DND-41 (cell line): Measurements from ENCODE around the gene RNF130.

Source experiments
- ATAC-seq: fragments of 200-7000 bp; cut with Tn5 transposase; 3 replicates; pipeline ENCODE4 v1.9.1; 2021; ENCODE audit warnings: low read depth; ENCODE audit not compliant: insufficient read depth
- DNase-seq: peaks from one replicate; pipeline ENCODE4 v3.0.0-alpha.2; 2020
- H2AFZ ChIP-seq: 2 replicates; pipeline ENCODE4 v1.6.0; 2012; ENCODE audit warnings: low read depth, low read length
- H3K27ac ChIP-seq: 2 replicates; pipeline ENCODE4 v1.5.1; 2012; ENCODE audit warnings: low read length, inconsistent platforms
- H3K27me3 ChIP-seq: fragments of 200-600 bp; sonication (generic); 2 replicates; pipeline ENCODE4 v1.6.0; 2012; ENCODE audit warnings: low read length, mild to moderate bottlenecking, inconsistent platforms; ENCODE audit not compliant: insufficient read depth, poor library complexity
- H3K36me3 ChIP-seq: 2 replicates; pipeline ENCODE4 v1.5.1; 2012; ENCODE audit warnings: low read length, inconsistent platforms; ENCODE audit not compliant: insufficient read depth
- H3K4me1 ChIP-seq: 2 replicates; pipeline ENCODE4 v1.5.1; 2012; ENCODE audit warnings: mild to moderate bottlenecking, low read length; ENCODE audit not compliant: insufficient read depth
- H3K4me2 ChIP-seq: 2 replicates; pipeline ENCODE4 v1.6.0; 2012; ENCODE audit warnings: mild to moderate bottlenecking, moderate library complexity, low read length, inconsistent platforms; ENCODE audit not compliant: insufficient read depth
- H3K4me3 ChIP-seq, 2 experiments: fragments of 200-600 bp in 1 of 2; shearing (Covaris generic) in 1 of 2; 2 replicates each; pipeline ENCODE4 v1.5.1; 2012 to 2016; ENCODE audit warnings: inconsistent platforms in 2 of 2, low read length in 2 of 2, mild to moderate bottlenecking in 2 of 2, low read depth in 1 of 2, moderate library complexity in 1 of 2
- H3K79me2 ChIP-seq: 2 replicates; pipeline ENCODE4 v1.6.0; 2012; ENCODE audit warnings: low read length, inconsistent platforms; ENCODE audit not compliant: insufficient read depth
- H3K9ac ChIP-seq: 2 replicates; pipeline ENCODE4 v1.6.0; 2012; ENCODE audit warnings: low read depth, mild to moderate bottlenecking, inconsistent platforms, low read length, moderate library complexity
- H3K9me3 ChIP-seq: 2 replicates; pipeline ENCODE4 v1.5.1; 2012; ENCODE audit warnings: low read length, moderate library complexity, mild to moderate bottlenecking, inconsistent platforms; ENCODE audit not compliant: insufficient read depth, severe bottlenecking
- H4K20me1 ChIP-seq: 2 replicates; pipeline ENCODE4 v1.6.0; 2012; ENCODE audit warnings: low read length; ENCODE audit not compliant: insufficient read depth
- CTCF ChIP-seq: IDR thresholded peaks from 2 replicates; pipeline ENCODE4 v1.5.1; 2012; ENCODE audit warnings: borderline replicate concordance, low read length, moderate library complexity, mild to moderate bottlenecking; ENCODE audit not compliant: poor library complexity, severe bottlenecking; ENCODE audit errors: extremely low read depth
- EZH2 ChIP-seq: IDR thresholded peaks from 3 replicates; pipeline ENCODE4 v1.6.1; 2012; ENCODE audit warnings: borderline replicate concordance, low read depth, mild to moderate bottlenecking, moderate library complexity, low read length, inconsistent platforms; ENCODE audit not compliant: severe bottlenecking

Gene RNF130

DNA sequence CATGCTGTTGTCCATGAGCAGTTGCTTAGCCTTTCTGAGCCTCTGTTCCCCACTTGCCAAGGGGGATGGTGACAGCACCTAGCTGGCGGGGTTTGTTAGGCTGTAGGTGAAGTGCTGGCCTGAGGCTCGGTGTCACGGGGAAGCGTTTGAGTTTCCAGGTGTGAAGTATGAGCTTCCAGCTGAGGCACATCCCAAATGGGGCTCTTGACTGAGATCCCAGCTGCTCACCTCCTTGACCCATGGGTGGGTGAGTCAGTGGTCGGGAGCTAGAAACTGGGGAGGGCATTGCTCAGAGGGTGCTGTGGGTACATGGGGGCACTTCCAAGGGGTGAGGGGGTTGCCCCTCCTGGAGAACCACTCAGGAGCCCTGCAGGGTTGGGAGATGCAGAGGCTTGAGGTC, 26.4 kb upstream of the RNF130 start:
- Histone ChIP-seq H3K36me3 (no peaks in the 10 kb centered on the region), H2AFZ (no peak overlapping the region), H3K9ac (no peak overlapping the region), H3K27me3 (no peaks in the 10 kb centered on the region), H3K4me2 (no peak overlapping the region), H3K9me3 (no peaks in the 10 kb centered on the region), H3K4me3 (no peak overlapping the region), H4K20me1 (no peaks in the 10 kb centered on the region), H3K27ac (no peak overlapping the region), H3K4me1 (no peaks in the 10 kb centered on the region), H3K79me2 (no peaks in the 10 kb centered on the region)
- DNase-seq (no peak), ATAC-seq (no peak)
- TF ChIP-seq CTCF (no peak), EZH2 (no peak)

- Histone ChIP-seq H3K4me3 (no peak overlapping the region), H3K79me2 (no peaks in the 10 kb centered on the region), H2AFZ (no peak overlapping the region), H3K4me2 (no peak overlapping the region), H3K9me3 (no peaks in the 10 kb centered on the region), H3K27me3 (no peaks in the 10 kb centered on the region), H4K20me1 (no peaks in the 10 kb centered on the region), H3K4me1 (no peaks in the 10 kb centered on the region), H3K9ac (no peak overlapping the region), H3K36me3 (no peaks in the 10 kb centered on the region), H3K27ac (no peak overlapping the region)
- ATAC-seq, result no peak
- no peak for DNase-seq
- no peak for TF ChIP-seq CTCF
- no peak for TF ChIP-seq EZH2
Observed at GRCh38 chr5:180097163-180097894, 25.8 kb upstream of the RNF130 start.

- Histone ChIP-seq H3K27ac (no peak overlapping the region), H3K36me3 (no peaks in the 10 kb centered on the region), H3K4me3 (no peak overlapping the region), H3K9me3 (no peaks in the 10 kb centered on the region), H3K4me2 (no peak overlapping the region), H3K4me1 (no peaks in the 10 kb centered on the region), H3K79me2 (no peaks in the 10 kb centered on the region), H4K20me1 (no peaks in the 10 kb centered on the region), H3K9ac (no peak overlapping the region), H2AFZ (no peak overlapping the region), H3K27me3 (no peaks in the 10 kb centered on the region)
- ATAC-seq, result no peak
- TF ChIP-seq CTCF (no peak), EZH2 (no peak)
- no peak for DNase-seq
Observed at GRCh38 chr5:180096616-180097015, 25.1 kb upstream of the RNF130 start.

- TF ChIP-seq CTCF (no peak), EZH2 (no peak)
- H3K4me1 ChIP-seq, result peaks cover 4% of the 10 kb centered on the region
- H3K4me3 ChIP-seq, result no peak overlapping the region
- H3K27me3 ChIP-seq, result no peaks in the 10 kb centered on the region
- ATAC-seq (no peak), DNase-seq (no peak)
- no peak overlapping the region for H3K27ac ChIP-seq
- H3K79me2 ChIP-seq, result no peaks in the 10 kb centered on the region
- no peaks in the 10 kb centered on the region for H4K20me1 ChIP-seq
- H3K9me3 ChIP-seq, result no peaks in the 10 kb centered on the region
- no peak overlapping the region for H3K9ac ChIP-seq
- H3K36me3 ChIP-seq, result no peaks in the 10 kb centered on the region
- no peak overlapping the region for H3K4me2 ChIP-seq
- no peak overlapping the region for H2AFZ ChIP-seq
Observed at GRCh38 chr5:180095545-180095944, 24.0 kb upstream of the RNF130 start.
